Neural cell (in vitro differentiated cells): ENCODE measurements around the gene ACOX1. TPM values are rescaled to one million over a fixed set of nuclear protein-coding genes. Genes with fewer than 3 reads are reported as not detected.
A peak's percentile ranks its signal among the peaks of the same experiment; 100 is the strongest.

Source experiments
- H2AFZ ChIP-seq: fragments of 200-600, 300-800 bp; sonication (generic), shearing (Covaris generic); 2 replicates; pipeline ENCODE4 v1.6.0; 2014; ENCODE audit warnings: low read depth, mild to moderate bottlenecking, antibody characterized with exemption, low read length, moderate library complexity
- H3F3A ChIP-seq: fragments of 200-600 bp; shearing (Covaris generic); 2 replicates; pipeline ENCODE4 v1.6.1; 2016; ENCODE audit warnings: mild to moderate bottlenecking, moderate library complexity, mixed read lengths, antibody characterized with exemption, low read length; ENCODE audit not compliant: insufficient read depth, poor library complexity, severe bottlenecking
- H3K27ac ChIP-seq: fragments of 200-600, 300-800 bp; sonication (generic), shearing (Covaris generic); 2 replicates; pipeline ENCODE4 v1.5.1; 2014; ENCODE audit warnings: mild to moderate bottlenecking, low read length, moderate library complexity
- H3K27me3 ChIP-seq: fragments of 300-800, 200-600 bp; sonication (generic), shearing (Covaris generic); 2 replicates; pipeline ENCODE4 v1.6.0; 2014; ENCODE audit warnings: mild to moderate bottlenecking, low read depth, low read length, moderate library complexity; ENCODE audit not compliant: insufficient read depth
- H3K36me3 ChIP-seq: fragments of 300-800, 200-600 bp; sonication (generic), shearing (Covaris generic); 2 replicates; pipeline ENCODE4 v1.5.1; 2014; ENCODE audit warnings: mild to moderate bottlenecking, antibody characterized with exemption, low read length, moderate library complexity; ENCODE audit not compliant: insufficient read depth
- H3K4me2 ChIP-seq: fragments of 300-800, 200-600 bp; sonication (generic), shearing (Covaris generic); 2 replicates; pipeline ENCODE4 v1.6.0; 2014; ENCODE audit warnings: mild to moderate bottlenecking, low read length
- H3K4me3 ChIP-seq: fragments of 300-800, 200-600 bp; sonication (generic), shearing (Covaris generic); 2 replicates; pipeline ENCODE4 v1.5.1; 2014; ENCODE audit warnings: mild to moderate bottlenecking, low read length, moderate library complexity
- H3K79me2 ChIP-seq: fragments of 200-600 bp; shearing (Covaris generic); replicated peaks from 2 replicates; pipeline ENCODE4 v1.6.0; 2014; ENCODE audit warnings: mild to moderate bottlenecking, low read length, moderate library complexity; ENCODE audit not compliant: insufficient read depth
- H3K9ac ChIP-seq: fragments of 300-800, 200-600 bp; sonication (generic), shearing (Covaris generic); 2 replicates; pipeline ENCODE4 v1.6.1; 2016; ENCODE audit warnings: mild to moderate bottlenecking, low read length, mixed read lengths
- H3K9me2 ChIP-seq: fragments of 200-600 bp; shearing (Covaris generic); 2 replicates; pipeline ENCODE4 v1.6.1; 2016; ENCODE audit warnings: mild to moderate bottlenecking, low read length, mixed read lengths; ENCODE audit not compliant: insufficient read depth
- H3K9me3 ChIP-seq: fragments of 200-600, 300-800 bp; sonication (generic), shearing (Covaris generic); 2 replicates; pipeline ENCODE4 v1.6.1; 2016; ENCODE audit warnings: mild to moderate bottlenecking, mixed run types, low read length, moderate library complexity, mixed read lengths
- H4K20me1 ChIP-seq: fragments of 200-600 bp; shearing (Covaris generic); 2 replicates; pipeline ENCODE4 v1.6.1; 2016; ENCODE audit warnings: mild to moderate bottlenecking, mixed run types; ENCODE audit not compliant: insufficient read depth
- EP300 ChIP-seq: fragments of 450-650 bp; conservative IDR thresholded peaks from 2 replicates; pipeline ENCODE4 v1.6.1; 2014; ENCODE audit warnings: antibody characterized with exemption, mild to moderate bottlenecking, moderate library complexity; ENCODE audit not compliant: poor library complexity, severe bottlenecking
- EZH2 ChIP-seq: fragments of 200-600, 300-800 bp; shearing (Covaris generic), sonication (generic); IDR thresholded peaks from 2 replicates; pipeline ENCODE4 v1.6.1; 2014; ENCODE audit warnings: antibody characterized with exemption, low read length, borderline replicate concordance, mild to moderate bottlenecking; ENCODE audit not compliant: insufficient read depth, poor library complexity, severe bottlenecking
- MXI1 ChIP-seq: fragments of 450-650 bp; conservative IDR thresholded peaks from 2 replicates; pipeline ENCODE4 v1.6.1; 2014; ENCODE audit warnings: antibody characterized with exemption, mild to moderate bottlenecking; ENCODE audit not compliant: poor library complexity, severe bottlenecking
- POLR2AphosphoS5 ChIP-seq: IDR thresholded peaks from 2 replicates; pipeline ENCODE4 v1.6.1; 2012
- RAD21 ChIP-seq: fragments of 450-650 bp; conservative IDR thresholded peaks from 2 replicates; pipeline ENCODE4 v1.6.1; 2014; ENCODE audit warnings: antibody characterized with exemption, mild to moderate bottlenecking, moderate library complexity
- SMC3 ChIP-seq: fragments of 450-650 bp; conservative IDR thresholded peaks from 2 replicates; pipeline ENCODE4 v1.6.1; 2014; ENCODE audit warnings: antibody characterized with exemption, mild to moderate bottlenecking, moderate library complexity; ENCODE audit not compliant: poor library complexity
- TAF1 ChIP-seq: IDR thresholded peaks from 2 replicates; pipeline ENCODE4 v1.6.1; 2012; ENCODE audit warnings: low read depth
- polyA plus RNA-seq: library from polyadenylated mRNA; depleted of rRNA; stranded (reverse); fragments of >200 nt; gene quantifications from 2 replicates; pipeline ENCODE4 v1.2.3, GENCODE V29; 2014
- TF ChIP-seq, protein P1 (sequence below): IDR thresholded peaks from 2 replicates; pipeline ENCODE4 v1.6.1; 2012; ENCODE audit warnings: borderline replicate concordance
- TF ChIP-seq, protein P2 (sequence below): fragments of 450-650 bp; IDR thresholded peaks from 2 replicates; pipeline ENCODE4 v1.5.1; 2014; ENCODE audit warnings: antibody characterized with exemption, mild to moderate bottlenecking, moderate library complexity; ENCODE audit not compliant: poor library complexity, severe bottlenecking

The ACOX1 gene
- polyA plus RNA-seq, 1 donor from 2014 or later, result 31.2 TPM

DNA sequence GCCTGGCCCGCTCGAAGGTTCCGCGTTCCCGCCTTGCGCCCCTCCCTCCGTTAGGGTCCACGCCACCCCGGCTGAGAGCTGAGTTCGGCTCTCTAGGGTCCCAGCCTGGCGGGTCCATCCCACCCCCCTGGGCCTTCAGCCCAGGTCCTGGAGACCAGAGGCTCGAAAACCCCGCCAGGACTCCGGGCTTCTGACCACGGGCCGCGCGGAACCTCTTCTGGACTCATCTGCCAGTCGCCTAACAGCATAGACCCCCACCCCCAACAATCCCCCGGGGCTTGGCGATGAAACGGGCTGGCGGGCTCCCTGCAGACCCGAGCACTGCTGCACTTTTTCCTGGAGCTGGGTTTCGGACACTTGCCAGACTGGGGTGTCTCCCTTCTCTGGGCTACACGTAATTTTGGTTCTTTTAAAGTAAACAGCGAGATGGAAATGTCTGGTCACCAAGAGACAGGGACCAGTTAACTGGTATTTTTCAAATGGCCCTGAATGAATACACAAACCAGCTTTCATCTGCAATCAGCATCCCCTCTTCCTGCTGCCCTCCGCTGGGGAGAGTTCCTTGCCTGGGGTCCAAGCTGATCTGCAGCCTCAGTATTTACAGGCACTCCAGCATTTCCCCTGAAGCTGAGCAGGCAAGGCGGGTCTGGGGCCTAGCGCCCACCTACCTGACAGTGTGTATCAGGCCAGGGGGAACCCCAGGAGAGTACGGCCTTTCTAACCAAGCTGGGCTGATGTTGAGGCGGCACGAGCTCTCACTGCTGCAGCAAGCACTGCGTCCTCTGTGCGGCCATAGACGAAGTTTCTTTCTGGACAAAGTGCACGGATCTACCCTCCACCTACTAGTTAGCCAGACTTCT is 81.6 kb downstream of the ACOX1 start:
- Histone ChIP-seq H3K9me3 (no peaks in the 10 kb centered on the region), H3K4me3 (no peak overlapping the region), H3K9ac (no peak overlapping the region), H3F3A (no peaks in the 10 kb centered on the region), H4K20me1 (no peaks in the 10 kb centered on the region), H3K36me3 (no peaks in the 10 kb centered on the region), H3K9me2 (no peaks in the 10 kb centered on the region), H3K79me2 (no peaks in the 10 kb centered on the region), H2AFZ (no peak overlapping the region), H3K27me3 (no peaks in the 10 kb centered on the region), H3K27ac (no peak overlapping the region), H3K4me2 (no peak overlapping the region)
- TF ChIP-seq SMC3 (no peak), EZH2 (no peak), POLR2AphosphoS5 (no peak), RAD21 (no peak), MXI1 (no peak), EP300 (no peak), TAF1 (no peak)
- TF ChIP-seq, protein P1, sequence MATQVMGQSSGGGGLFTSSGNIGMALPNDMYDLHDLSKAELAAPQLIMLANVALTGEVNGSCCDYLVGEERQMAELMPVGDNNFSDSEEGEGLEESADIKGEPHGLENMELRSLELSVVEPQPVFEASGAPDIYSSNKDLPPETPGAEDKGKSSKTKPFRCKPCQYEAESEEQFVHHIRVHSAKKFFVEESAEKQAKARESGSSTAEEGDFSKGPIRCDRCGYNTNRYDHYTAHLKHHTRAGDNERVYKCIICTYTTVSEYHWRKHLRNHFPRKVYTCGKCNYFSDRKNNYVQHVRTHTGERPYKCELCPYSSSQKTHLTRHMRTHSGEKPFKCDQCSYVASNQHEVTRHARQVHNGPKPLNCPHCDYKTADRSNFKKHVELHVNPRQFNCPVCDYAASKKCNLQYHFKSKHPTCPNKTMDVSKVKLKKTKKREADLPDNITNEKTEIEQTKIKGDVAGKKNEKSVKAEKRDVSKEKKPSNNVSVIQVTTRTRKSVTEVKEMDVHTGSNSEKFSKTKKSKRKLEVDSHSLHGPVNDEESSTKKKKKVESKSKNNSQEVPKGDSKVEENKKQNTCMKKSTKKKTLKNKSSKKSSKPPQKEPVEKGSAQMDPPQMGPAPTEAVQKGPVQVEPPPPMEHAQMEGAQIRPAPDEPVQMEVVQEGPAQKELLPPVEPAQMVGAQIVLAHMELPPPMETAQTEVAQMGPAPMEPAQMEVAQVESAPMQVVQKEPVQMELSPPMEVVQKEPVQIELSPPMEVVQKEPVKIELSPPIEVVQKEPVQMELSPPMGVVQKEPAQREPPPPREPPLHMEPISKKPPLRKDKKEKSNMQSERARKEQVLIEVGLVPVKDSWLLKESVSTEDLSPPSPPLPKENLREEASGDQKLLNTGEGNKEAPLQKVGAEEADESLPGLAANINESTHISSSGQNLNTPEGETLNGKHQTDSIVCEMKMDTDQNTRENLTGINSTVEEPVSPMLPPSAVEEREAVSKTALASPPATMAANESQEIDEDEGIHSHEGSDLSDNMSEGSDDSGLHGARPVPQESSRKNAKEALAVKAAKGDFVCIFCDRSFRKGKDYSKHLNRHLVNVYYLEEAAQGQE, result no peak
- TF ChIP-seq, protein P2, sequence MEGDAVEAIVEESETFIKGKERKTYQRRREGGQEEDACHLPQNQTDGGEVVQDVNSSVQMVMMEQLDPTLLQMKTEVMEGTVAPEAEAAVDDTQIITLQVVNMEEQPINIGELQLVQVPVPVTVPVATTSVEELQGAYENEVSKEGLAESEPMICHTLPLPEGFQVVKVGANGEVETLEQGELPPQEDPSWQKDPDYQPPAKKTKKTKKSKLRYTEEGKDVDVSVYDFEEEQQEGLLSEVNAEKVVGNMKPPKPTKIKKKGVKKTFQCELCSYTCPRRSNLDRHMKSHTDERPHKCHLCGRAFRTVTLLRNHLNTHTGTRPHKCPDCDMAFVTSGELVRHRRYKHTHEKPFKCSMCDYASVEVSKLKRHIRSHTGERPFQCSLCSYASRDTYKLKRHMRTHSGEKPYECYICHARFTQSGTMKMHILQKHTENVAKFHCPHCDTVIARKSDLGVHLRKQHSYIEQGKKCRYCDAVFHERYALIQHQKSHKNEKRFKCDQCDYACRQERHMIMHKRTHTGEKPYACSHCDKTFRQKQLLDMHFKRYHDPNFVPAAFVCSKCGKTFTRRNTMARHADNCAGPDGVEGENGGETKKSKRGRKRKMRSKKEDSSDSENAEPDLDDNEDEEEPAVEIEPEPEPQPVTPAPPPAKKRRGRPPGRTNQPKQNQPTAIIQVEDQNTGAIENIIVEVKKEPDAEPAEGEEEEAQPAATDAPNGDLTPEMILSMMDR, result no peak

DNA sequence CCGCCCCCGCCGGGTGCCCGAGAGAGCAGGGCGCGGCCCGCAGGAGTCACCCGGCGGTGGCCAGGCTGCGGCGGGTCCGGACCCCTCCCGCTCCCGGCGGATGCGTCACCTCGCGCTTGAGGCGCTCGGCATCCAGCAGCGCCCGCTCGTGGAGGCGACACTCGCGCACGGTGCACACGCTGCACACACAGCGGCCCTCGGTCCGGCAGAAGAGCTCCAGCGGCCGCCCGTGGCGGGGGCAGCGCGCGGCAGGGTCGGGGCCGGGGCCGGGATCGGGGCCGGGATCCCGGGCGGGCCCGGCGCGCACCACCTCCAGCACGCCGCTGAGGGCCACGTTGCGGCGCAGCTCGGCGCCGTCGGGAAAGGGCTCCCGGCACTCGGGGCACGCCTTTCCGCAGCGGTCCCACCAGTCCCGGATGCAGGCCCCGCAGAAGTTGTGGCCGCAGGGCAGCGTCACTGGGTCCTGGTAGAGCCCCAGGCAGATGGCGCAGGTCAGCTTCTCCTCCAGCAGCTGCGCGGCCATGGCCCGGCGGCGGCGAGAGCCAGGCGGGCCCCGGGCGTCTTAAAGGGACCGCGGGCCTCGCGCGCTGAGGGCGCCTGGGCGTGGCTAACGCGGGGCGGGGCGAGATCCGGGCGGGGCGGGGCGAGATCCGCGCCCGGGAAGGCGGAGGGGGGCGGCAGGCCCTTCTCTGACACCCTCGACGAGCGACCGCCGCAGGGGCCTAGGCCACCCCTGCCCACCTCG is 82.4 kb downstream of the ACOX1 start, which contains the start of gene TRIM65:
TSS of gene TRIM65 (minus strand) at position 537 of the 745 bp plus-strand sequence. CDS start at position 523, 14 bp downstream.
- Histone ChIP-seq H3K27me3 (no peaks in the 10 kb centered on the region), H3K27ac (no peak within 1 kb of the TSS), H3K9me2 (no peaks in the 10 kb centered on the region), H3K79me2 (no peaks in the 10 kb centered on the region), H3K9me3 (no peaks in the 10 kb centered on the region), H3K4me3 (peak within 1 kb of the TSS; percentile 47), H3K36me3 (no peaks in the 10 kb centered on the region), H2AFZ (no peak within 1 kb of the TSS), H3F3A (no peaks in the 10 kb centered on the region), H3K9ac (no peak within 1 kb of the TSS), H3K4me2 (no peak within 1 kb of the TSS), H4K20me1 (no peaks in the 10 kb centered on the region)
- TF ChIP-seq, protein P2, result peak; percentile 49
- peak; percentile 35 for TF ChIP-seq MXI1
- TF ChIP-seq EP300, result no peak
